IMR-90 (cell line): ENCODE measurements around the gene PPP1CA. TPM values are rescaled to one million over a fixed set of nuclear protein-coding genes. Genes with fewer than 3 reads are reported as not detected.
A peak's percentile ranks its signal among the peaks of the same experiment; 100 is the strongest.

Experiments used
- ATAC-seq: fragments of 200-7000 bp; cut with Tn5 transposase; 2 replicates; pipeline ENCODE4 v1.9.1; 2020; ENCODE audit warnings: low read depth, mild to moderate bottlenecking, moderate library complexity
- BruUV-seq: library from RNA; stranded (reverse); fragments of 400-500 nt; replicated peaks from 2 replicates; lab custom pipeline; 2021; lab: Mats Ljungman, UMichigan
- CTCF ChIA-PET: fragments of 300-600 bp; formaldehyde crosslinking; extraction: SDS; loops from one replicate; lab custom pipeline; 2021; ENCODE audit warnings: antibody characterized with exemption; lab: Yijun Ruan, JAX
- POLR2A ChIA-PET: fragments of 300-600 bp; sonication (Branson Sonifier 250); formaldehyde crosslinking; loops from one replicate; lab custom pipeline; 2022; ENCODE audit warnings: antibody characterized with exemption; ENCODE audit not compliant: unreplicated experiment; lab: Charles Lee
- DNase-seq: peaks from one replicate; pipeline ENCODE4 v3.0.0; 2013
- H2AFZ ChIP-seq: replicated peaks from 2 replicates; pipeline ENCODE3; 2013; ENCODE audit warnings: low read length, mild to moderate bottlenecking; ENCODE audit not compliant: poor library complexity
- H2AK5ac ChIP-seq: 2 replicates; pipeline ENCODE4 v1.6.1; 2013; ENCODE audit warnings: low read depth, low read length, inconsistent platforms
- H2AK9ac ChIP-seq: replicated peaks from 2 replicates; pipeline ENCODE3; 2013; ENCODE audit warnings: mild to moderate bottlenecking, low read depth, low read length, moderate library complexity; ENCODE audit not compliant: poor library complexity
- H2BK120ac ChIP-seq: 2 replicates; pipeline ENCODE4 v1.6.1; 2013; ENCODE audit warnings: low read depth, low read length, inconsistent platforms
- H2BK15ac ChIP-seq: 3 replicates; pipeline ENCODE4 v1.6.1; 2013; ENCODE audit warnings: low read depth, low read length, inconsistent platforms
- H2BK20ac ChIP-seq: 2 replicates; pipeline ENCODE4 v1.6.1; 2013; ENCODE audit warnings: low read depth, mild to moderate bottlenecking, inconsistent platforms, low read length, moderate library complexity
- H2BK5ac ChIP-seq: 2 replicates; pipeline ENCODE4 v1.6.1; 2013; ENCODE audit warnings: mild to moderate bottlenecking, low read depth, low read length, inconsistent platforms; ENCODE audit not compliant: poor library complexity, severe bottlenecking
- H3K14ac ChIP-seq: replicated peaks from 2 replicates; pipeline ENCODE4 v1.6.1; 2013; ENCODE audit warnings: low read depth, low read length, inconsistent platforms
- H3K18ac ChIP-seq: 2 replicates; pipeline ENCODE4 v1.6.1; 2013; ENCODE audit warnings: low read depth, low read length, control low read depth
- H3K23ac ChIP-seq: 2 replicates; pipeline ENCODE4 v1.6.1; 2013; ENCODE audit warnings: low read depth, low read length, inconsistent platforms
- H3K27ac ChIP-seq: 2 replicates; pipeline ENCODE4 v1.5.1; 2013; ENCODE audit warnings: mild to moderate bottlenecking, control low read depth, low read length; ENCODE audit not compliant: insufficient read depth
- H3K27me3 ChIP-seq: 2 replicates; pipeline ENCODE4 v1.6.1; 2013; ENCODE audit warnings: low read length; ENCODE audit not compliant: control insufficient read depth, insufficient read depth
- H3K36me3 ChIP-seq: 2 replicates; pipeline ENCODE4 v1.6.1; 2013; ENCODE audit warnings: low read length, mixed read lengths; ENCODE audit not compliant: control insufficient read depth, insufficient read depth
- H3K4ac ChIP-seq: 2 replicates; pipeline ENCODE4 v1.6.1; 2013; ENCODE audit warnings: low read depth, low read length, inconsistent platforms
- H3K4me1 ChIP-seq: 2 replicates; pipeline ENCODE4 v1.6.1; 2013; ENCODE audit warnings: low read length, mixed read lengths; ENCODE audit not compliant: control insufficient read depth, insufficient read depth
- H3K4me2 ChIP-seq: 2 replicates; pipeline ENCODE4 v1.6.1; 2013; ENCODE audit warnings: low read depth, mild to moderate bottlenecking, control low read depth, low read length, moderate library complexity
- H3K4me3 ChIP-seq: 2 replicates; pipeline ENCODE4 v1.5.1; 2013; ENCODE audit warnings: low read depth, mild to moderate bottlenecking, control low read depth, low read length, moderate library complexity; ENCODE audit not compliant: insufficient read depth
- H3K56ac ChIP-seq: 2 replicates; pipeline ENCODE4 v1.6.1; 2013; ENCODE audit warnings: low read length, inconsistent platforms; ENCODE audit not compliant: insufficient read depth; ENCODE audit errors: extremely low read depth
- H3K79me1 ChIP-seq, 2 experiments: 2 replicates each; pipeline ENCODE4 v1.6.1; 2013; ENCODE audit warnings: low read length in 2 of 2, inconsistent platforms in 1 of 2, low read depth in 1 of 2
- H3K9ac ChIP-seq: 2 replicates; pipeline ENCODE4 v1.6.1; 2013; ENCODE audit warnings: low read depth, low read length, control low read depth
- H3K9me1 ChIP-seq: 2 replicates; pipeline ENCODE4 v1.6.1; 2013; ENCODE audit warnings: low read length, inconsistent platforms; ENCODE audit not compliant: insufficient read depth
- H3K9me3 ChIP-seq: 2 replicates; pipeline ENCODE4 v1.6.1; 2013; ENCODE audit warnings: low read length; ENCODE audit not compliant: control insufficient read depth, insufficient read depth
- H4K20me1 ChIP-seq: 2 replicates; pipeline ENCODE4 v1.6.1; 2013; ENCODE audit warnings: low read length, inconsistent platforms; ENCODE audit not compliant: insufficient read depth
- H4K5ac ChIP-seq: 2 replicates; pipeline ENCODE4 v1.6.1; 2013; ENCODE audit warnings: mild to moderate bottlenecking, low read depth, low read length, control low read depth
- H4K8ac ChIP-seq, 2 experiments: 2 replicates each; pipeline ENCODE4 v1.6.1; 2013; ENCODE audit warnings: low read depth in 2 of 2, low read length in 2 of 2, control low read depth in 1 of 2, inconsistent platforms in 1 of 2
- H4K91ac ChIP-seq: 2 replicates; pipeline ENCODE4 v1.6.1; 2013; ENCODE audit warnings: low read depth, low read length, inconsistent platforms; ENCODE audit not compliant: insufficient read depth
- BHLHE40 ChIP-seq: fragments of 150-350 bp; IDR thresholded peaks from 2 replicates; pipeline ENCODE4 v1.6.1; 2016; ENCODE audit warnings: mild to moderate bottlenecking, low read depth, low read length
- MAFK ChIP-seq: IDR thresholded peaks from 2 replicates; pipeline ENCODE4 v1.6.1; 2012; ENCODE audit warnings: low read depth, low read length, improper control_type of control experiment
- MAZ ChIP-seq: IDR thresholded peaks from 2 replicates; pipeline ENCODE4 v1.6.1; 2012; ENCODE audit warnings: low read depth, mild to moderate bottlenecking, low read length, improper control_type of control experiment, moderate library complexity, borderline replicate concordance
- RFX5 ChIP-seq: IDR thresholded peaks from 2 replicates; pipeline ENCODE4 v1.8.0; 2012; ENCODE audit warnings: low read depth, mild to moderate bottlenecking, low read length, moderate library complexity
- USF2 ChIP-seq: fragments of 150-350 bp; IDR thresholded peaks from 2 replicates; pipeline ENCODE4 v1.6.1; 2017; ENCODE audit warnings: mild to moderate bottlenecking, antibody characterized with exemption, low read length, low read depth
- WGBS, 2 experiments: methylation state at CpG; one replicate each; pipeline versions ENCODE4 v1.1.5 to v1.1.7; 2013; ENCODE audit warnings: missing lambda C conversion rate in 2 of 2; ENCODE audit not compliant: insufficient read length in 1 of 2; ENCODE audit errors: extremely low coverage in 2 of 2; 5-methylcytosine and 5-hydroxymethylcytosine counted together
- dilution Hi-C: fragments of 300-500 bp; cut with HindIII; formaldehyde crosslinking; loops from one replicate; pipeline ENCODE4 v1.14.3; 2018; ENCODE audit warnings: low sequenced_read_pairs; ENCODE audit not compliant: unreplicated experiment
- in situ Hi-C: fragments of 300-500 bp; cut with MboI; formaldehyde crosslinking; loops from 3 replicates; pipeline ENCODE4 v1.14.3; 2019; ENCODE audit warnings: low sequenced_read_pairs, inconsistent platforms, mixed read lengths
- intact Hi-C: fragments of 100-400 bp; cut with micrococcal nuclease; formaldehyde crosslinking; loops from 2 replicates; pipeline ENCODE4 v1.10.0; 2022
- polyA plus RNA-seq, 3 experiments: library from polyadenylated mRNA; depleted of rRNA; stranded (reverse); fragments of >200 nt; gene quantifications; 2 replicates each; pipeline ENCODE4 v1.2.3, GENCODE V29; 2012; ENCODE audit warnings: low replicate concordance in 1 of 3
- total RNA-seq: library from RNA; depleted of rRNA; stranded (reverse); fragments of >200 nt; gene quantifications from 2 replicates; pipeline ENCODE4 v1.2.3, GENCODE V29; 2012

PPP1CA gene
- total and polyA plus RNA-seq, 2 of the 4 experiments (the other 2 are of a cell fraction): 228 to 313 TPM

GRCh38 chr11:67349928-67350465, 51.7 kb downstream of the PPP1CA start:
- in situ Hi-C loops: no loop called here

More at GRCh38 chr11:67349928-67350465, 51.7 kb downstream of the PPP1CA start:
- Histone ChIP-seq H3K4me1 (peaks cover 17% of the 10 kb centered on the region), H2AK5ac (peak overlapping the region; percentile 17; the same call in 1 of the 2 replicates), H4K5ac (no peak overlapping the region), H3K14ac (no peak overlapping the region), H4K20me1 (peaks cover 6% of the 10 kb centered on the region), H3K36me3 (peaks cover 3% of the 10 kb centered on the region; the same call in 1 of the 2 replicates), H2BK120ac (no peak overlapping the region), H3K4ac (no peak overlapping the region), H3K4me2 (no peak overlapping the region), H3K56ac (no peak overlapping the region), H2BK15ac (no peak overlapping the region), H3K27ac (no peak overlapping the region), H4K8ac (no peak overlapping the region), H3K9ac (no peak overlapping the region), H2BK5ac (no peak overlapping the region), H2AK9ac (no peak overlapping the region), H3K18ac (no peak overlapping the region), H3K27me3 (no peaks in the 10 kb centered on the region), H3K23ac (no peak overlapping the region), H2AFZ (no peak overlapping the region), H3K4me3 (no peak overlapping the region), H3K79me1 (peaks cover 0 to 23% of the 10 kb centered on the region in 2 experiments; a peak in 2 of 4 replicates), H4K91ac (no peak overlapping the region), H2BK20ac (no peak overlapping the region), H3K9me1 (peaks cover 7% of the 10 kb centered on the region), H3K9me3 (no peaks in the 10 kb centered on the region)
- BruUV-seq: no TSS peak
- dilution Hi-C loops (no loop called here), intact Hi-C loops (no loop called here)
- ChIA-PET CTCF (interaction anchor here (0.6 to 10.1 kb wide), 3 partner anchors 9 to 29 kb away, joined by 3 to 128 read pairs (median 4); partner anchors contain the start of gene CLCF1), POLR2A (interaction anchor here (0.5 to 0.6 kb wide), 2 partner anchors 12 to 25 kb away, joined by 4 to 7 read pairs; no protein-coding TSS in a partner anchor)
- no peak for TF ChIP-seq BHLHE40
- no peak for TF ChIP-seq RFX5
- no peak for TF ChIP-seq MAFK
- no peak for TF ChIP-seq USF2
- TF ChIP-seq MAZ: no peak
- ATAC-seq (no peak), DNase-seq (no peak)
- WGBS, 2 experiments: no CpG with 5 or more reads among the region's 4 CpGs
